ENCODE measurements around the gene MORC1.

Gene MORC1

GRCh38 chr3:109021556-109021955 lies 96.4 kb downstream of the MORC1 start:
- Histone ChIP-seq H3K36me3 (ENCODE audit: insufficient read depth, low read length) (no peaks in the 10 kb centered on the region), H3K4me1 (ENCODE audit: insufficient read depth, low read length, poor library complexity, severe bottlenecking) (peaks cover 4% of the 10 kb centered on the region), H2AFZ (ENCODE audit: low read length) (no peak overlapping the region), H3K9ac (ENCODE audit: low read depth, low read length, poor library complexity, severe bottlenecking) (no peak overlapping the region), H3K4me2 (ENCODE audit: low read depth, low read length, poor library complexity, severe bottlenecking) (no peak overlapping the region), H3K79me2 (ENCODE audit: insufficient read depth, low read length) (no peaks in the 10 kb centered on the region), H3K9me2 (replicated peaks; ENCODE audit: low read depth, low read length) (no peaks in the 10 kb centered on the region), H3F3A (ENCODE audit: low read depth) (no peaks in the 10 kb centered on the region), H3K9me3 (ENCODE audit: insufficient read depth, low read depth, low read length) (no peaks in the 10 kb centered on the region), H4K20me1 (ENCODE audit: insufficient read depth, low read length, poor library complexity, severe bottlenecking) (no peaks in the 10 kb centered on the region), H3K27me3 (ENCODE audit: insufficient read depth, low read length, poor library complexity, severe bottlenecking) (no peaks in the 10 kb centered on the region), H3K4me3 (ENCODE audit: low read length, poor library complexity, severe bottlenecking) (no peak overlapping the region)
- TF ChIP-seq, protein P1, sequence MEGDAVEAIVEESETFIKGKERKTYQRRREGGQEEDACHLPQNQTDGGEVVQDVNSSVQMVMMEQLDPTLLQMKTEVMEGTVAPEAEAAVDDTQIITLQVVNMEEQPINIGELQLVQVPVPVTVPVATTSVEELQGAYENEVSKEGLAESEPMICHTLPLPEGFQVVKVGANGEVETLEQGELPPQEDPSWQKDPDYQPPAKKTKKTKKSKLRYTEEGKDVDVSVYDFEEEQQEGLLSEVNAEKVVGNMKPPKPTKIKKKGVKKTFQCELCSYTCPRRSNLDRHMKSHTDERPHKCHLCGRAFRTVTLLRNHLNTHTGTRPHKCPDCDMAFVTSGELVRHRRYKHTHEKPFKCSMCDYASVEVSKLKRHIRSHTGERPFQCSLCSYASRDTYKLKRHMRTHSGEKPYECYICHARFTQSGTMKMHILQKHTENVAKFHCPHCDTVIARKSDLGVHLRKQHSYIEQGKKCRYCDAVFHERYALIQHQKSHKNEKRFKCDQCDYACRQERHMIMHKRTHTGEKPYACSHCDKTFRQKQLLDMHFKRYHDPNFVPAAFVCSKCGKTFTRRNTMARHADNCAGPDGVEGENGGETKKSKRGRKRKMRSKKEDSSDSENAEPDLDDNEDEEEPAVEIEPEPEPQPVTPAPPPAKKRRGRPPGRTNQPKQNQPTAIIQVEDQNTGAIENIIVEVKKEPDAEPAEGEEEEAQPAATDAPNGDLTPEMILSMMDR (conservative IDR thresholded peaks at IDR 0.05; ENCODE audit: low read length): no peak
- TF ChIP-seq EZH2phosphoT487 (IDR thresholded peaks at IDR 0.05; ENCODE audit: borderline replicate concordance): no peak

DNA sequence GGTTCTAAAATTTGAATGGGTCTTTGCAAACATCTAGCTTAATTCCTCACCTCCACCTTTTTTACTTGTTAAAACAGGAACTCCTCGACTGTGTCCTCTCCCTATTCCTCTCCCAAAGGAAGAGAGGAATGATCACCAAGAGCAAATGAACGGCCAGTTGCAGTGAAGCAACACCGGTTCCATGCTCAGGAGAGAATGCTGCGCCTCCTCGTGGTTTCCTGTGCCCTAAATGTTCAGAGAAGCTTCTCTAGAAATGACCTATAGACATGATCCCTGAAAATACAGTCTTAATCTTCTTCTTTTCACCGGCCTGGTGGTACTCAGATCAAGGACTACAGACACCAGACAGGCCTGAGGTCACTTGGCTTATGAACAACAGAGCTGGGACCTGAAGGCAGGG lies 99.1 kb downstream of the MORC1 start:
- peaks cover 4% of the 10 kb centered on the region for H3K4me1 ChIP-seq (ENCODE audit: insufficient read depth, low read length, poor library complexity, severe bottlenecking)
- H3K27me3 ChIP-seq (ENCODE audit: insufficient read depth, low read length, poor library complexity, severe bottlenecking): no peaks in the 10 kb centered on the region
- H3K9ac ChIP-seq (ENCODE audit: low read depth, low read length, poor library complexity, severe bottlenecking): no peak overlapping the region
- H3K36me3 ChIP-seq (ENCODE audit: insufficient read depth, low read length): no peaks in the 10 kb centered on the region
- TF ChIP-seq EZH2phosphoT487 (IDR thresholded peaks at IDR 0.05; ENCODE audit: borderline replicate concordance): no peak
- TF ChIP-seq, protein P1 (conservative IDR thresholded peaks at IDR 0.05; ENCODE audit: low read length): no peak
- H3K4me3 ChIP-seq (ENCODE audit: low read length, poor library complexity, severe bottlenecking): no peak overlapping the region
- H3F3A ChIP-seq (ENCODE audit: low read depth): no peaks in the 10 kb centered on the region
- no peaks in the 10 kb centered on the region for H3K79me2 ChIP-seq (ENCODE audit: insufficient read depth, low read length)
- H3K9me3 ChIP-seq (ENCODE audit: insufficient read depth, low read depth, low read length): no peaks in the 10 kb centered on the region
- no peak overlapping the region; the same call in 1 of the 2 replicates for H2AFZ ChIP-seq (ENCODE audit: low read length)
- H4K20me1 ChIP-seq (ENCODE audit: insufficient read depth, low read length, poor library complexity, severe bottlenecking): no peaks in the 10 kb centered on the region
- H3K4me2 ChIP-seq (ENCODE audit: low read depth, low read length, poor library complexity, severe bottlenecking): no peak overlapping the region
- H3K9me2 ChIP-seq (replicated peaks; ENCODE audit: low read depth, low read length): no peaks in the 10 kb centered on the region

DNA sequence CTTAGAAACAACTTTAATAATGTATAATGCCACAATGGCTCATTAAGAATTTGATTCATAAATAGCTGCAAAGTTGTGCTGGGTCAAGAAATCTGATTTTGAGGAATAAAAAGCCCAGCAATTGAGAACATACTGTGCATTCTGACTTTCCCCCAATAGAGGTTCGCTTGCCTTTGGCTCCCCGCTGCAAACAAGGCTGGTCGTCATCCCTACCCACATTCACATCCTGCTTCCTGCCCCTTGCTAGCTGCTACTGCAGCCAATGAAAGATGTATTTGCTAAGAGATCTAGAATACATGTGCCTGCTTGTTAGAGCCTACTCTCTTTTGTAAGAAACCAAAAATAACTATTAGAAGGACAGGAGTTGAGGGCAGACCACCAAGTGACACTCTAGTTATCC lies 112.5 kb downstream of the MORC1 start:
- Histone ChIP-seq H2AFZ (ENCODE audit: low read length) (no peak overlapping the region), H3K79me2 (ENCODE audit: insufficient read depth, low read length) (no peaks in the 10 kb centered on the region), H3K4me3 (ENCODE audit: low read length, poor library complexity, severe bottlenecking) (no peak overlapping the region), H3K9me2 (replicated peaks; ENCODE audit: low read depth, low read length) (no peaks in the 10 kb centered on the region), H3F3A (ENCODE audit: low read depth) (no peaks in the 10 kb centered on the region), H3K9me3 (ENCODE audit: insufficient read depth, low read depth, low read length) (no peaks in the 10 kb centered on the region), H4K20me1 (ENCODE audit: insufficient read depth, low read length, poor library complexity, severe bottlenecking) (no peaks in the 10 kb centered on the region), H3K36me3 (ENCODE audit: insufficient read depth, low read length) (no peaks in the 10 kb centered on the region), H3K9ac (ENCODE audit: low read depth, low read length, poor library complexity, severe bottlenecking) (no peak overlapping the region), H3K27me3 (ENCODE audit: insufficient read depth, low read length, poor library complexity, severe bottlenecking) (no peaks in the 10 kb centered on the region), H3K4me2 (ENCODE audit: low read depth, low read length, poor library complexity, severe bottlenecking) (no peak overlapping the region), H3K4me1 (ENCODE audit: insufficient read depth, low read length, poor library complexity, severe bottlenecking) (no peaks in the 10 kb centered on the region)
- TF ChIP-seq, protein P1 (conservative IDR thresholded peaks at IDR 0.05; ENCODE audit: low read length): no peak
- TF ChIP-seq EZH2phosphoT487 (IDR thresholded peaks at IDR 0.05; ENCODE audit: borderline replicate concordance): no peak
